NCI-H524 (cell line): Measurements from ENCODE around the gene CPNE6.

ENCODE experiments used
- DNase-seq, 2 experiments: peaks; one replicate each; lab custom pipeline; 2025; lab: John Stamatoyannopoulos, UW

CPNE6 gene

DNA sequence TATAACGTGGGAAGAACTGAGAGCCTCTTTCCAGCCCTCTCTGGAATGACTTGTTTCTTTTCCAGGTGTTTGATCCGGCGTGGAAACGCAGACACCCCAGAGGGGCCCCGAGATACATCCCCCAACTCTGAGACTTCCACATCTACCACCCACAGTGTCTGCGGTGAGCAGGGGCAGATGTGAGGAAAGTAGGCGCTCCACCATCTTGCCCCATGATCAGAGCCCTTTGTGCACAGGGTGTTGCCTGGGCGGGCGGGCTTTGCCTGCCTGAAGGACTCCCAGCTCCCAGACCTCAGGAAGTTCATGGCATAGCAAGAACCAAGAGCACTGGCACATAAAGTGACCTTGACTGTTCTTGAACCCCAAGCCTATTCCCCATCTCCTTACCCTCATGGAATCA lies 16.7 kb upstream of the CPNE6 start:
- DNase-seq, result no peak

DNA sequence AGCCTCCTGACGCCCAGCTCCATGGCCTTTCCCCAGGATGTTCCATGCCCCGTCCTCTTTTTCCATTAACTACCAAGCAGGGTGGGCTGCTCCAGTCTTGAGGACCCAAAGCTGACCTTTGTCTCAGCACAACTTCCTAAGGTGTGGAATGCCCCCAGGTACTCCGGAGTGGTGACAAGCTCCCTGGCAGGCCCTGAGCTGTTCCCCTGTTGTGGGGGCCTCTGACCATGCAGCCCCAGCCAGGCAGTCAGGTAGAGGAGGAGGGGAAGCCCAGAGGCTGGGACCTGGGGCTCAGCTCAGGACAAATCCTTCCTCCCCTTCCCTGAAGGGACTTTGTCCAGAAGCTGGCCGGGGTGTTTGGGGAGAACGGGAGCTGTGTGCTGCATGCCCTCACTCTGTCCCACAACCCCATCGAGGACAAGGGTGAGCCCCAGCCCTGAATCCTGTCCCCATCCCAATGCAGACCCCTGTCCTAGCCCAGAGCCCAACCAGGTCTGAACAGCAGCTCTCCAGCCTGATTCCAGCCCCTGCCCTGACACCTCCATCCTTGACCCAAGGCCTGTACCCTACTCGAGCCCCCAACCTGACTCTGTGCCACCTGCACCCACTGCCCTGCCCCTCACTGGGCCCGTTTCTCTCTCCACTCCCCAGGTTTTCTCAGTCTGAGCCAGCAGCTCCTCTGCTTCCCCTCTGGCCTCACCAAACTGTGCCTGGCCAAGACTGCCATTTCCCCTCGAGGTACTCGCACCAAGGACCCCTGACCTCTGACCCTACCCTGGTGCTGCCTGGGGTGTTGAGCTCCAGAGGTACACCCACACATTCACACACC lies 15.2 kb upstream of the CPNE6 start:
- DNase-seq, result no peak

DNA sequence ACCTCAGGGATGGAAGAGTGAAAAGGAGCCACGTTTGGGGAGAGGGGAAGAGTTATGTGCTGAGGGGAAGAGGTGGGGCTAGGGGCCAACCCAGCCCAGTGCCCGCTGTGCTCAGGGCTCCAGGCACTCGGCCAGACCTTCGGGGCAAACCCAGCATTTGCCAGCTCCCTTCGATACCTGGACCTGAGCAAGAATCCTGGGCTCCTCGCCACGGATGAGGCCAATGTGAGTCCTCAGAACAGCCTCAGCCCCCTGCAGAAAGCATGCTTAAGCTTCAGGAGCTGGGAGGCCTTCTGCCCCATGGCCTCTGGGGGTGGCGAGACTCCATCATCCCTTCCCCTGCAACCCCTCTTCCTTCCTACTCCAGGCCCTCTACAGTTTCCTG lies 14.6 kb upstream of the CPNE6 start:
- no peak for DNase-seq

DNA sequence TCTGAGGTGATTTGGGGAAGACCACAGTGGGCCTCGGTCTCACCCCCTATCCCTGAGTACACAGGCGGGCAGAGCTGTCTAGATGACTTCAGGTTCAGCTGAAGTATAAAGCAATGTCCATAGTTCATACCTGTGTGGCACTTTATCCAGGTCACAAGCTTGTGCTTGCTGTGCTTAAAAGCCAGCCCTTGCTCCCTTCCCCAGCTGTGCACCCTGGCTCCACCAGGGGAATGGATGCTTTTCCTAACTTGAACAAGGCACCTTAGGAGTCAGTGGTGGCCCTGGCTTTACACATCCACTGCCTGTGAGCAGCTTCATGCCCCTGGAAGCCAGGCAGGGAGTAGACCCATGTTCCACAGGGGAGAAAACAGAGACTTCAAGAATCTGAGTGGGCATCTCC lies 14.1 kb upstream of the CPNE6 start:
- DNase-seq, result peak in 1 of 2 experiments; percentile 34

DNA sequence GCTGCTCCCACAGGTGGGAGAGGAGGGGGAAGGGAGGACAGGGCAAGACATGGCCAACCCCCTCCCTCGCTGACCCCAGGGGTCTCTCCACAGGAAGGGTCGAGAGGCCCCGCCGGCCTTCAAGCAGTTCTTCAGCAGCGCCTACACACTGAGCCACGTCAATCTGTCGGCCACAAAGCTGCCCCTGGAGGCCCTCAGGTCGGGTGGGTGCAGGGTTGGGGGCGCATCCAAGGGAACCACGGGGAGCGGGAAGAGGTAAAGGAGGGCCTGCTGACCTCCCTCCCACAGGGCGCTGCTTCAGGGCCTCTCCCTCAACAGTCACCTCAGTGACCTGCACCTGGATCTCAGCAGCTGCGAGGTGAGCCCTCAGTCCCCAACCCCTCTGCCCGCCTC lies 13.5 kb upstream of the CPNE6 start:
- no peak for DNase-seq

DNA sequence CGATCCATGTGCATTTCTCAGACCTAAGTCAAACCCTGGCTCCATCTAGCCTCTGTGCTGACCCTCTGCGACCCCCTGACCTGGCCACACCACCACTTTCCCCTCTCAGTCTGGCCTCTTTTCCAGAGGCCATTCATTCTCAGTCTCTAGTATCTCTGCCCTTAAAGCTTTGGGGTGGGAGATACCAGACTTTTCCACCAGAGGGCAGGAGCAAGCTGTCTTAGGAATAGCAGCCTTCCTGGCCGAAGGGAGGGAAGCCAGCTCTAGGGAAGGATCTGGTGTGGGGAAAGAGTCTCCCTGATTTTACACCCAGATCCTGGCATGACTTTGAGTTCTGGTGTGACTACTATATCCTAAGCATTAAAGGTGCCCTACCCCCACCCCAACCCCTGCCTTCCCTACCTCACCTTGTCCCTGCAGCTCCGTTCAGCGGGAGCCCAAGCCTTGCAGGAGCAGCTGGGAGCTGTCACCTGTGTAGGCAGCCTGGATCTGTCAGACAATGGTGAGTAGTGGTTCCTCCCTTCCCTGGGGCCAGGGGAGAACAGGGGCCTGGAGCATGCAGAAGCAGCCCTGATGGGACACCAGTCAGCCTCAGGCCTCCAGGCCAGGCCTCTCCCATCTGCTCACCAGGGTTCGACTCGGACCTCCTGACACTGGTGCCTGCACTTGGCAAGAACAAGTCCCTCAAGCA lies 13.0 kb upstream of the CPNE6 start:
- DNase-seq, result peak; percentile 70 to 85

DNA sequence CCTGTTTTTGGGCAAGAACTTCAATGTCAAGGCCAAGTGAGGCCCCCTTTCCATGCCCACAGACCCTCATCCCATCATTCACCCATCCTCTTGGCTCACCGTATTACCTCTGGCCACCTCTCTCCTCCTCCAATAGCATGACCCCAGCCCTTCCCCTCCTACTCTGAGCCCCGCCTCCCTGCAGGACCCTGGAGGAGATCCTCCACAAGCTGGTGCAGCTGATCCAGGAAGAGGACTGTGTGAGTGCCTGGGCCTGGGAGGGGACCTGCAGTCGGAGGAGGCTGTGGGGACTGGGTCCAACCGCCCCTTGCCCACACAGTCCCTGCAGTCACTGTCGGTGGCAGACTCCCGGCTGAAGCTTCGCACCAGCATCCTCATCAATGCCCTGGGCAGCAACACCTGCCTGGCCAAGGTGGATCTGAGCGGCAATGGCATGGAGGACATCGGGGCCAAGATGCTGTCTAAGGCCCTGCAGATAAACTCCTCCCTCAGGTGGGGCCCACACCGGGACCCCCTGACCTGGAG lies 12.3 kb upstream of the CPNE6 start:
- DNase-seq, result peak in 1 of 2 experiments; percentile 30

DNA sequence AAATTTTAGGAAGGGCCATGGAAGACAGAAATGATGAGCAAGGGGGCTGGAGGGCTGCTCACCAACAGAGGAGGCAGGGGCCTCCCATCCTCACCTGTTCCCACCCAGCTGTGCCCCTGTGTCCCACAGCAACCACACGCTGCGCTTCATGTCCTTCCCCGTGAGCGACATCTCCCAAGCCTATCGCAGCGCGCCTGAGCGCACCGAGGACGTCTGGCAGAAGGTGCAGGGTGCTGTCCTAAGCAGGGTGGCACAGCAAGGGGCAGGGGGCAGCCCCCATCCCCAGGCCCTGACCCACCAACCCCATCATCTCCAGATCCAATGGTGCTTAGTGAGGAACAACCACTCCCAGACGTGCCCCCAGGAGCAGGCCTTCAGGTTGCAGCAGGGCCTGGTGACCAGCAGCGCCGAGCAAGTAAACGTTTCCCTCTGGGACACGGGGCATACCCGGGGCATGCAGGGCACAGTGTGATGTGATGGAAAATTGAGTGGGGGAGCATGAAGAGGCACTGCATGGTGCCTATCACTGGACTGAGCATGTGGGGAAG lies 11.4 kb upstream of the CPNE6 start:
- no peak for DNase-seq

DNA sequence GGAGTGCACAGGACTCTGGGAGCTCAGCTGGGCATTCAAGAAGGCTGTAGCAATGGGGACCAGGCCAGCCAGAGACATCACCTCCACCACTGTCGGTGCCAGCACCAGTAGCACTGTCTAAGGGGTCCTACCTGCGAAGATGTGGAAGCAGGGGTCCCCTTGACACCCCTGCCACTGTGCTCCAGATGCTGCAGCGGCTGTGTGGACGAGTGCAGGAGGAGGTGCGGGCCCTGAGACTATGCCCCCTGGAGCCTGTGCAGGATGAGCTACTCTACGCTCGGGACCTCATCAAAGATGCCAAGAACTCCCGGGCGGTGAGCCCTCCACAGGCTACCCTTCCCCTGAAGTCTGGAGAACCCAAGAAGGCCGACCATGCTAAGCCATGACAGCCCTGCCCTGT lies 10.9 kb upstream of the CPNE6 start:
- DNase-seq, result no peak

DNA sequence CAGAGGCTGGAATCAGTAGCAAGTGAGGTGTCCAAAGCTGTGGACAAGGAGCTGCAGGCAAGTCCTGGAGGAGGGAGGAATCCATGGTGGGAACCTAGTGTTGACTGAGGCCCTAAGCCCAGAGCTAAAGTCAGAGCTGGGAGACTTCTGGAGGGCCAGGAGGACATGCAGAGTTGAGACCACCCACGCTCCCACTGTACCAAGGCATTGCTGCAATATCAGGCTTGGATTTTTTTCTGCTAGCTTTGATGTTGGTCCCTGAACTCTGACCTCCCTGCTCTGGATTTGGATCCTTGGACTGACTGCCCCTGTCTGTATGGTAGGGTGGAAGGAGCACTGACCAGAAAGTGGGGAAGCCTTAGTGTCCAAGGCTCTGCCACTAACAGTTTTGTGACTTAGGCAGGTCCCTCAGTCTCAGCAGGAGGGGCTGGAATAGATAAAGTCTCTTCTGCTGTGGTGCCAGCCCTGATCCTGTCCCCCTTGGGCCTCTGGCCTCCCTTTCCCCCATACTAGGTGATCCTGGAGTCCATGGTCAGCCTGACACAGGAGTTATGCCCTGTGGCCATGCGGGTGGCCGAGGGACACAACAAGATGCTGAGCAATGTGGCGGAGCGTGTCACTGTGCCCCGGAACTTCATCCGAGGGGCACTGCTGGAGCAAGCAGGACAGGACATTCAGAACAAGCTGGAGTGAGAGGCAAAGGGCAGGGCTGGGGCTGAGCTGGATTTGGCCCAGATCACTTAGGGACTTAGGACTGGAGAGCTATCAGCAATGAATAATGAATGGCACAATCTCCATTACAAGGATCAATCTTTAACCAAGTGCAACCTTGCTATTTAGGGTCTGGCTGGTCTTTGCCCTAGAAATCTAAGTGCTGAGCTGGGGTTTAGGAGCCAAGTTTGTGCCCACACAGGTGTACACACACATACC lies 10.1 kb upstream of the CPNE6 start:
- DNase-seq, result no peak

DNA sequence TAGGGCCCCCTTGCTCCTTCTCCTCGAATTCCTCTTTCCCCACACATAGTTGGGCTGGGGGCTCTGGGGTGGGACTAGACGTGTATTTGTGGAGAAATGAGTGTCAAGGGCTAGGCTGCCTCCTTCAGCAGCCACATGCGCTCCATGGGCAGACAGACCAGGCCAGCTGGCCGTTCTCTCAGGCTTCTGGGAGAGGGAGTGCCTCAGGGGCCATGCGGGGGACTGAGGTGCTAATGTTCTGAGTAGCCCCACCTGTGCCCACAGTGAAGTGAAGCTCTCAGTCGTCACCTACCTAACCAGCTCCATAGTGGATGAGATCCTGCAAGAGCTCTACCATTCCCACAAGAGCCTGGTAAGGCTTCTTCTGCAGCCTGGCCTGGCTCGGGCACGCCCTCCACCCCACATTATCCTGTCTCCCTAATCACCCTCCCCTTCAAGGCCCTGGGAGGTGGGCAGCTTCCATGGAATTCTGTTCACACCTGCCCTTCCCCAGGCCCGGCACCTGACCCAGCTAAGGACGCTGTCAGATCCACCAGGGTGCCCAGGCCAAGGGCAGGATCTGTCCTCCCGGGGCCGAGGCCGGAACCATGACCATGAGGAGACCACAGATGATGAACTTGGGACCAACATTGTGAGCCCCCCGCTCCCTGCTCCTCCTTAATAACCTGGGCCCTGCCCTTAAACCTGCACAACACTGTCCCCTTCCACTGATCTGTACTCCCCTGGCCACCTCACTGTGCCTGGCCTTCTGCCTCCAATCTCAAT lies 9.0 kb upstream of the CPNE6 start:
- no peak for DNase-seq

DNA sequence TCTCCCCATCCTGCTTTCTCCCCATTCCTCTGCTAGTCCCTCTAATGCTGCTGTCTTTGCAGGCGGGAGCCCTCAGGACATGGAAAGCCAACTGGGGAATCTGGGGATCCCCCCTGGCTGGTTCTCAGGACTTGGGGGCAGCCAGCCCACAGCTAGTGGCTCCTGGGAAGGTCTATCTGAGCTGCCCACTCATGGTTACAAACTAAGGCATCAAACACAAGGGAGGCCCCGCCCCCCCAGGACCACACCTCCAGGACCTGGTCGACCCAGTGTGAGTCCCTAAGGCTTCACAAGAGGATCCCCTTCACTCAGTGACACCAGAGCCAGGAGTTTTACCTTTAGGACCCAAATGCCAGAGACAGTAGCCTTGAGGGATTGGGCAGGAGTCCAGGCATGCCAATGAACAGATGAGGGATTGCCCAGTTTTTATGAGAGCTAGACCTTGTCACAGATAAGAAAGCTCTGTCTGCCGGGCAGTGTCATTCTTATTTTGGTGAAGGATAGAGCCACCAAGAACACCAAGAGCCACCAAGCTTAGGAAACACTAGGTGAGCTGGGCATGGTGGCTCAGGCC lies 8.0 kb upstream of the CPNE6 start:
- no peak for DNase-seq

DNA sequence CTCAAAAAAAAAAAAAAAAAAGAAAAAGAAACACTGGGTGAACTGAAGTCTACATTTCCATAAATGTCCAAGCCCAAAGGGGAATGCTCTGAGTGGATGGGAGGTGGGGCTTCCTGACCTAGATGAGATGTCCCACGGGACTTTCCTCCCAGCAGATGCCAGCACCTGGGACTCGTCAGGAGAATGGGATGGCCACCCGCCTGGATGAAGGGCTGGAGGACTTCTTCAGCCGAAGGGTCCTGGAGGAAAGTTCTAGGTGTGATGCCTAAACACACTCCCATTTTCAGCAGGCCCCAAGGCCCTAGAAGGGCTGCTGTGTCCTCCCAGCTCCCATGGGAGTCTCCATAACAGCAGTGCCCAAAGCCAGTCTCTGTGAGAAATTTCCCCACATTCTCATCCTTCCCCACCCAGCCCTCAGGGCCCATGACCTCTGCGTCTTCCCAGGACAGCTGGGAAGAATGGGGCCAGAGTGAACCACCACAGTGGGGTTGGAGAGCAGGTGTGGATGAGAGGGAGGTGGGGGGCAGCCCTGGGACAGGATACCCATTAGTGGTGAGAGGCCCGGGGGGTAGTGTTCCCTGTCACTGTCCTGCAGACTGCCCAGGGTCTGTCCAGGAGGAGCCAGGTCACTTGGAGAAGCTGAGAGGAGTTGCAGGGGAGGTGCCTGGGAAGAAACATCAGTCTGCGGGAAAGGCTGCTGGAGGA lies 7.1 kb upstream of the CPNE6 start:
- DNase-seq, result no peak

DNA sequence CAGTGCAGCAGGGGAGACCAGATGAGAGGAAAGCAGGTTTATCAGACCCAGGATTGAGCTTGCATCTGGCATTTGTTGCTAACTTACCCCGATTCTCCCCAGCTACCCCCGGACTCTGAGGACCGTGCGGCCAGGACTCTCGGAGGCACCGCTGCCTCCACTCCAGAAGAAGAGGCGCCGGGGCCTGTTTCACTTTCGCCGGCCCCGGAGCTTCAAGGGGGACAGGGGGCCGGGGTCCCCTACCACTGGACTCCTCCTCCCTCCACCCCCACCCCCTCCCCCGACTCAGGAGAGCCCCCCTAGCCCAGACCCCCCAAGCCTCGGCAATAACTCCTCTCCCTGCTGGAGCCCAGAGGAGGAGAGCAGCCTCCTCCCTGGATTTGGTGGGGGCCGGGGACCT lies 6.5 kb upstream of the CPNE6 start:
- no peak for DNase-seq

DNA sequence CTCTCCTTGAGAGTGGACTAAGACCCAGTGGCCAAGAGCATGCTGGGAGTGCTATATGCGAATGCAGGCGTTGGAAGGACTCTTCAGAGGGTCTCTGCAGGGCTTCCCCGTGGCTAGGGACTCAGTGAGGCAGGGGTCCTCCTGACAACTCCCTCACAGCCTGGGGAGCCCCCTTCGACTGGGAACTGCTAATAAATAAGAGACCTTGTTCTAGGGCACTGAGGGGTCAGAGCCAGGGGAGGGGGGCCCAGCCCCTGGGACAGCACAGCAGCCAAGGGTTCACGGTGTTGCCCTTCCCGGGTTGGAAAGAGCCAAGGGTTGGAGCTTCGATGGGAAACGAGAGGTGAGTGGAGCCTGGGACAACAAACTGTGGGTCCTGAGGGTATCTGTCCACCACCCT lies 6.0 kb upstream of the CPNE6 start:
- no peak for DNase-seq

DNA sequence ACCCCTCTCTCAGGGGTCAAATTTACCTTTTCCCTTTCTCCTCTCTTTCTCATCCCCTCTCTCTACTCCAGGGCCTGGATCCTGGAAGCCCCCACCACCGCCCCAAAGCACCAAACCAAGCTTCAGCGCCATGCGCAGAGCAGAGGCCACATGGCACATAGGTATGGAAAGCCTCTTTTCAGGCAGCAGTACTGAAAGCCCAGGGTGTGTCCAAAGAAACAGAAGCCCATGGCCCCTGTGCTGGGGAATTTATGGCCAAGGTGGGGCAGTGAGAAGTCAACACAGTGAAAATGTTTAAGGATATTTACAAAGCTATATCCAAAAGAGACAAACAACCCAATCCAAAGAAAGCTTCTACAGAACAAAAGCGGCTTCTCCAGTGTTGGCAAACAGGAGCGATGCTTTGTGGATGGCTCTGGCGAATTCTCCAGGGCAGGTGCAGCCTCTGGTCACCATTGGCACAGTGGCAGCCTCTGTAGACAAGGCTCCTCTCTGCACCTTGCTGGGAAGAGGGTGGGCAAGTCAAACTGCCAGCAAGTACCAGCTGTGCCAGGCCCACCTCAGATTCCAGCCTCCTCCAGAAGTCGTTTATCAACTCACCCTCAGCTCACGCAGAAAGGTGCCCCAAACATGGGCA lies 4.7 kb upstream of the CPNE6 start:
- no peak for DNase-seq

DNA sequence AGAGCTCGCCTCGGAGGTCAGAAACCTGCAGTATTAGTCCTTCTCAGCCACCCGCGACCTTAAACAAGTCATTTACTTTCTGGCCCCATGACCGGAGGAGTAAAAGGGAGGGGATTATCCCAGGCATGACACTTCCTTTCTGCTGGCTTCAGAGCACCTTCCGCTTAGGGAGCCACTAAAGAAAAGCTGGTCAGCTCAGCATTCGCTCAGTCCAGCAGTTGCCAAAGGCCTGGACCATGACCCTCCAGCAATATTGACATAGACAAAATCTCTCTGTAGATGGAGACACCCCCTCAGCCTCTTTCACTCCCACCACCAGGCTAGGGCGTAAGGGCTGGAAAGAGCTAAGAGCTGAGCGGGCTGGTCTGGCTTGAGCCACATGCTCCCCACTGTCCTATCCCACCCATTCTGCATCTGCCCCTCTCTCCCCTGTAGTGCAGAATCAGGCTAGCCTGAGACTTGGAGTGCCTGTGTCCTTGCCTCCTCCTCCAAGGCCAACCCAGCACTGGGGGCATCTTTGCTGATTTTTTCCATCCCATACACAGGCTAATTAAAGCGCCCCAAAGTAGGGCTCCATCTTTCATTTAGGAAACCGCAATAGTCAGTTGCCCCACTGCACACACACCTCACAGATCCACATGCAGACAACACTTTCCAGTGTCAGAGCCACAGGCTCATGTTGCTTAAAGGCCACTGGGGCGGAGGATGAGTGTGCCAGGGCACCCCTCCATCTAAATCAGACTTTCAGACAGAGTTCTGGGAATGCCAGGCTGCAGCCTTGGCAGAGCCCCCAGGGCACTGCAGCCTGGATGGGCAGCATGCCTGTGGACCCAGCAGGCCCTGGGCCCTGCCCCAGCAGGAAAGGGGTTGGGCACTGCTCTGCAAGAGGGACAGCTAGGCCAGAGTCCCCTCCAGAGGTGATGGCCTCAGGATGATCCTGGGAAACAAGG lies 4.0 kb upstream of the CPNE6 start:
- DNase-seq, result no peak

DNA sequence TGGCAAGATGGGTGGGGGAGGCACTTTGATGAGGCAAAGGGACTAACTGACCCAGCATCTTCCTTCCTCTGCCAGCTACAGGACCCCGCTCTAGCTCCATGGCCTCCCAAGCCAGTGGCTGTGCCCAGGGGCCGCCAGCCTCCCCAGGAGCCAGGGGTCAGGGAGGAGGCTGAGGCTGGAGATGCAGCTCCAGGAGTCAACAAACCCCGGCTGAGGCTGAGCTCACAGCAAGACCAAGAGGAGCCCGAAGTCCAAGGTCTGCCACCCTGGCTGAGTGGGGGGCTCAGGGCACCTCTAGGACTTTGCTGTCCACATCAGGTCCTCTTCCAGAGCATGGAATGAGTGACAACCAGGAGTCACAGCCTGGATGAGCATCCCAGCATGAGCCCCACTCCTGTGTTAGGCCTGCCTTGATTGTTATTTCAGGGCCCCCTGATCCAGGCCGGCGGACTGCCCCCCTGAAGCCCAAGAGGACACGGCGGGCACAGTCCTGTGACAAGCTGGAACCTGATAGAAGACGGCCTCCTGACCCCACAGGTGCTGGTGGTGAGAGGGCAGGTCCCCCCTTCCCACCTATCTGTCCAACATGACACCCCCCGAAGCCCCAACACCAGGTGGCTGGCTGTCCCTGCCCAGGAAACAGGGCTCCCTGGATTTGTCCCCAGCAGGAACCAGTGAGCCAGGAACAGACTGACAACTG lies 2.5 kb upstream of the CPNE6 start:
- DNase-seq, result no peak
